Astrocyte of the spinal cord (primary cell): ENCODE measurements around the gene ACE2.
"Not testable (repeated sequence)": the region's sequence is repeated elsewhere in the genome, so short reads cannot be mapped to it uniquely, and the experiment has no call there.

Experiments
- DNase-seq: peaks from one replicate; pipeline ENCODE4 v3.0.0; 2011; ENCODE audit warnings: low read depth, low spot score
- H3K4me3 ChIP-seq: 2 replicates; pipeline ENCODE4 v1.5.1; 2011; ENCODE audit warnings: low read depth, mild to moderate bottlenecking, low read length, moderate library complexity
- in situ Hi-C: cut with HindIII; loops from 2 replicates; pipeline ENCODE4 v1.10.0; 2017; ENCODE audit warnings: low sequenced_read_pairs
- TF ChIP-seq, protein P1 (sequence below): IDR thresholded peaks from 2 replicates; pipeline ENCODE4 v1.5.1; 2012; ENCODE audit warnings: low read depth, mild to moderate bottlenecking, low read length, inconsistent platforms

Gene ACE2

GRCh38 chrX:15600745-15601144 lies at the start of gene ACE2:
ACE2 (minus strand) TSS chrX:15600960; CDS start chrX:15600911, 49 bp downstream.
- no peak within 1 kb of the TSS for H3K4me3 ChIP-seq
- TF ChIP-seq, protein P1, sequence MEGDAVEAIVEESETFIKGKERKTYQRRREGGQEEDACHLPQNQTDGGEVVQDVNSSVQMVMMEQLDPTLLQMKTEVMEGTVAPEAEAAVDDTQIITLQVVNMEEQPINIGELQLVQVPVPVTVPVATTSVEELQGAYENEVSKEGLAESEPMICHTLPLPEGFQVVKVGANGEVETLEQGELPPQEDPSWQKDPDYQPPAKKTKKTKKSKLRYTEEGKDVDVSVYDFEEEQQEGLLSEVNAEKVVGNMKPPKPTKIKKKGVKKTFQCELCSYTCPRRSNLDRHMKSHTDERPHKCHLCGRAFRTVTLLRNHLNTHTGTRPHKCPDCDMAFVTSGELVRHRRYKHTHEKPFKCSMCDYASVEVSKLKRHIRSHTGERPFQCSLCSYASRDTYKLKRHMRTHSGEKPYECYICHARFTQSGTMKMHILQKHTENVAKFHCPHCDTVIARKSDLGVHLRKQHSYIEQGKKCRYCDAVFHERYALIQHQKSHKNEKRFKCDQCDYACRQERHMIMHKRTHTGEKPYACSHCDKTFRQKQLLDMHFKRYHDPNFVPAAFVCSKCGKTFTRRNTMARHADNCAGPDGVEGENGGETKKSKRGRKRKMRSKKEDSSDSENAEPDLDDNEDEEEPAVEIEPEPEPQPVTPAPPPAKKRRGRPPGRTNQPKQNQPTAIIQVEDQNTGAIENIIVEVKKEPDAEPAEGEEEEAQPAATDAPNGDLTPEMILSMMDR = no peak
- in situ Hi-C loops = no loop called here
- DNase-seq = no peak

DNA sequence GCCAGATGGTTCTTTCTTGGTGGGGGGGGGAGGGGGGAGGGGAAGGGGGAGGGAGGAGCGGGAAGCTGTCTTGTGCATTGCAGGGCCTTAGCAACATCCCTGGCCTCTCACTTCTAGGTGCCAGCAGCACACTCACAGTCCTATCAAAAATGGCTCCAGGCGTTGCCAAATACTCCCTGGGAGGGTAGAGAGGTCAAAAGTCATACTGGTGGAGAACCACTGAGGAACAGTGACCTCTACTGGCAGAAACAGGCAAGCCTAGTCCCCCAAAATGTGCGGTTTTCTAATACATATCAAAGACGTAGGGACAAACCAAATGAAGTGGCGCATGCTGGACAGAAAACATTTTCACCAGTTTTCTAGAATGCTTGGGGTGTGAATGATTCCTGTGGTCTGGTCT lies 46.8 kb upstream of the ACE2 start:
- DNase-seq, in situ Hi-C loops, H3K4me3 ChIP-seq: not testable (repeated sequence)

DNA sequence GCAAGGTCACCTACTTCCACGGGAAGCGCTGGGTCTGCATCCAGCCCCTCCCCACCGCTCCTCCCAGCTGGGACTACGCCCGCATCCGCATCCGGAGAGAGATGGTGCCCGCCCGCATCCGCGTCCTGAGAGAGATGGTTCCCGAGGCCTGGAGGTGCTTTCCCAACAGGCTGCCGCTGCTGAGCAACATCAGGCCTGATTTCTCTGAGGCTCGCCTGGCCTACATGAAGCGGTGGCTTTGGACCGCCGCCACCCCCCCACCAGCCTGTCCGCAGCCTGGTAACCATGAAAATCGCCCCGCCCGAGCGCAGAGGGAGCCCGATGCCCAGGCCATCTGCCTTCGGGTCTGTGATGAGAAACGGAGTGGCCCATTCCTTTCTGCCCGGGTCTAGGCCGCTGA lies 45.8 kb upstream of the ACE2 start:
- in situ Hi-C loops = no loop called here
- H3K4me3 ChIP-seq = no peak overlapping the region
- TF ChIP-seq, protein P1 = no peak
- DNase-seq = no peak

DNA sequence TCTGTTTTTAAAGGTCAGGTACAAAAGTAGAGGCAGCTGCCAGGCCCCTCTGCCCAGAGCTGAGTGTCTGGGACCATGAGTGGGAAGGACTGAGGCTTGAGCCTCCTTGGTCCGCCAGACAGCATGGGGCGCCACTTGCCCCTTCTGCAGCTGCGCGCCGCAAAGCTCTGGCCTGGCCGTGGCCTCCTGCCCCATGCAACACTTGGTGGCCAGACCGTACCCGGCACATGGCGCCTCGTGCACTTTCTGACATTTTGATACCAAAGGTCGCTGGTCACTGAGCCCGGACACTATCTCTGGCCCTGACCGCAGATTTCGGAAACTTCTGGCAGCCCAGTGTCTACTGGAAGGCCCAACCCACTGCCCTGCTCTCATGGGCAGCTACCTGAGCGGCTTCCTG lies 45.3 kb upstream of the ACE2 start:
- in situ Hi-C loops = no loop called here
- no peak for DNase-seq
- no peak overlapping the region for H3K4me3 ChIP-seq
- TF ChIP-seq, protein P1 = no peak

GRCh38 chrX:15645266-15645665 lies 44.5 kb upstream of the ACE2 start:
- in situ Hi-C loops = no loop called here
- H3K4me3 ChIP-seq = no peak overlapping the region
- TF ChIP-seq, protein P1 = no peak
- no peak for DNase-seq

DNA sequence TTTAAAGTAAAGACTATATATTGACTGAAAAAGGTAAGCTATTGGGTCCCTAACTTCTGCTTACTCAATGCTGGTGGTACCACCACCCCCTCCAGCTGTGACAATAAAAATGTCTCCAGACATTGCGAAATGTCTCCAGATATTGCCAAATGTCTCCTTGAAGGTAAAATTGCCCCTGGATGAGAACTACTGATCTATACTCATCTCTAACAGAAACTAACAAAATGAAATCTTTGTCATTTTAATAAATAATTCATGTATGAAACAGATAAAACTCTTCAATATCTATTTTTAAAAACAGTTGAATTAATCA lies 43.8 kb upstream of the ACE2 start:
- in situ Hi-C loops = no loop called here
- no peak for DNase-seq
- no peak overlapping the region for H3K4me3 ChIP-seq
- TF ChIP-seq, protein P1 = no peak

GRCh38 chrX:15643786-15644559 lies 43.2 kb upstream of the ACE2 start:
- TF ChIP-seq, protein P1 = no peak
- H3K4me3 ChIP-seq = no peak overlapping the region
- in situ Hi-C loops = no loop called here
- no peak for DNase-seq
